Endodermal cell (in vitro differentiated cells): ENCODE results near the gene CTTN. TPM values are rescaled to one million over a fixed set of nuclear protein-coding genes. Genes with fewer than 3 reads are reported as not detected.
A peak's percentile ranks its signal among the peaks of the same experiment; 100 is the strongest.

Experiments used
- DNase-seq: peaks from one replicate; pipeline ENCODE4 v3.0.0-alpha.2; 2017
- H3K27ac ChIP-seq: 2 replicates; pipeline ENCODE4 v1.5.1; 2013; ENCODE audit warnings: mild to moderate bottlenecking, low read depth, low read length, moderate library complexity
- H3K27me3 ChIP-seq: 2 replicates; pipeline ENCODE4 v1.6.1; 2013; ENCODE audit warnings: mild to moderate bottlenecking, low read length, moderate library complexity; ENCODE audit not compliant: insufficient read depth, control insufficient read depth, poor library complexity, severe bottlenecking
- H3K36me3 ChIP-seq: 2 replicates; pipeline ENCODE4 v1.7.0; 2013; ENCODE audit warnings: mild to moderate bottlenecking, low read length, moderate library complexity; ENCODE audit not compliant: control insufficient read depth, insufficient read depth
- H3K4me1 ChIP-seq: one replicate; pipeline ENCODE4 v1.7.0; 2013; ENCODE audit warnings: low read length; ENCODE audit not compliant: control insufficient read depth, insufficient read depth
- H3K4me3 ChIP-seq: 2 replicates; pipeline ENCODE4 v1.5.1; 2013; ENCODE audit warnings: mild to moderate bottlenecking, low read length, moderate library complexity
- H3K9ac ChIP-seq: 2 replicates; pipeline ENCODE4 v1.6.1; 2013; ENCODE audit warnings: mild to moderate bottlenecking, low read length, moderate library complexity; ENCODE audit not compliant: poor library complexity, severe bottlenecking; ENCODE audit errors: extremely low read depth
- H3K9me3 ChIP-seq: 2 replicates; pipeline ENCODE4 v1.6.1; 2013; ENCODE audit warnings: mild to moderate bottlenecking, low read length, moderate library complexity; ENCODE audit not compliant: control insufficient read depth
- H3K27ac Mint-ChIP-seq: 2 replicates; pipeline ENCODE4 v1.8.0; 2020; ENCODE audit warnings: mixed read lengths
- H3K27me3 Mint-ChIP-seq: 2 replicates; pipeline ENCODE4 v1.8.0; 2021; ENCODE audit warnings: mild to moderate bottlenecking, mixed read lengths; ENCODE audit not compliant: insufficient read depth
- H3K36me3 Mint-ChIP-seq: 2 replicates; pipeline ENCODE4 v1.8.0; 2020; ENCODE audit warnings: low read depth, mixed read lengths
- H3K4me1 Mint-ChIP-seq: 2 replicates; pipeline ENCODE4 v1.8.0; 2020; ENCODE audit warnings: mixed read lengths
- H3K4me3 Mint-ChIP-seq: 2 replicates; pipeline ENCODE4 v1.8.0; 2020; ENCODE audit warnings: mild to moderate bottlenecking, moderate library complexity, mixed read lengths
- H3K9me3 Mint-ChIP-seq: 2 replicates; pipeline ENCODE4 v1.8.0; 2020; ENCODE audit warnings: mild to moderate bottlenecking, mixed read lengths
- WGBS, 2 experiments: methylation state at CpG; one replicate each; pipeline versions ENCODE4 v1.1.5 to v1.1.7; 2013; ENCODE audit warnings: missing lambda C conversion rate in 2 of 2, mixed read lengths in 1 of 2; ENCODE audit not compliant: insufficient coverage in 1 of 2, insufficient read length in 1 of 2; 5-methylcytosine and 5-hydroxymethylcytosine counted together
- total RNA-seq, 2 donors: library from RNA; stranded (reverse); fragmentation: NEBNext Ultra II Directional in 1 of 2; extraction: Animal tissue kit (Norgen Biotek cat#: 25700) in 1 of 2; gene quantifications; 2 replicates in 1 of 2; 3 replicates in 1 of 2; pipeline ENCODE4 v1.2.1, GENCODE V29; 2021
- TF ChIP-seq, protein P1 (sequence below): fragments of 200-600 bp; sonication (generic); conservative IDR thresholded peaks from 2 replicates; pipeline ENCODE4 v1.5.0; 2021; ENCODE audit warnings: antibody characterized with exemption, mild to moderate bottlenecking

The CTTN gene
- total RNA-seq, 2 donors from 2014 or later, result 282 to 283 TPM

DNA sequence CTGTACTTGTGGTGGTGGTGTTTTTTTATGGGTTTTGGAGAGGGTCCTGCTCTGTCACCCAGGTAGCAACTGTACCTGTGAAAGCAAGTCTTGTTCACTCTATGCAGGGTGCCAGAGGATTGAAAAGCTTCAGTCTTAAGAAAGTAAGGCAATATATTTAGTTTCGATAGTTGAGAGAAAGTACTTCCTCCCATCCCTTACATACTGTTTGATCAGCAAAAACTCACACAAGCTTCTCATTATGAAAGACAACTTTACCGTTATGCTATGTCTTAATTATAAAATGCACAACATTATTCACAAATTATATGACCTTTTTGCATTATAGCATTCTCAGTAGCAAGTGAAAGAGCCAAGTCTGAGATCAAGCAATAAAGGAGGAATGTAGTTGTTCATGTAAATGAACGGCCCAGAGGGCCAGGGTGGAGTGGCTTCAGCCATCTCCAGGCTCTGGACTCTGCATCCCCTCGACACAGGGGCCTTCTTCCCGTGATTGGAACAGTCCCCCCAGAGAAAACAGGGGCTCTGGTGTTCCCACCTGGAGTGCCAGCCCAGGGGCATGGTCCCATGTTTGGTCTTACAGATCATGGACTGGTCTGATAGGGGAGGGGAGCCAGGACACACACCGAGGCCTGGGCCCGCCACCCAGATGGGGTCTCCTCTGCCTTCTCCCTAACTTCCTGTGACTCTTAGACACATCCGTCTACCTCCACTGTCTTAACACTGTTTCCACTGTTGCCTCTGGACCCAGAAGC, 38.7 kb upstream of the CTTN start:
- WGBS, 2 experiments, result 93 to 99% methylated on average over 3 to 8 of the region's 8 CpGs
- Histone ChIP-seq H3K9ac (no peak overlapping the region), H3K27me3 (no peaks in the 10 kb centered on the region), H3K9me3 (no peaks in the 10 kb centered on the region), H3K27ac (no peak overlapping the region), H3K4me1 (no peaks in the 10 kb centered on the region), H3K36me3 (peaks cover 97% of the 10 kb centered on the region), H3K4me3 (no peak overlapping the region)
- TF ChIP-seq, protein P1, sequence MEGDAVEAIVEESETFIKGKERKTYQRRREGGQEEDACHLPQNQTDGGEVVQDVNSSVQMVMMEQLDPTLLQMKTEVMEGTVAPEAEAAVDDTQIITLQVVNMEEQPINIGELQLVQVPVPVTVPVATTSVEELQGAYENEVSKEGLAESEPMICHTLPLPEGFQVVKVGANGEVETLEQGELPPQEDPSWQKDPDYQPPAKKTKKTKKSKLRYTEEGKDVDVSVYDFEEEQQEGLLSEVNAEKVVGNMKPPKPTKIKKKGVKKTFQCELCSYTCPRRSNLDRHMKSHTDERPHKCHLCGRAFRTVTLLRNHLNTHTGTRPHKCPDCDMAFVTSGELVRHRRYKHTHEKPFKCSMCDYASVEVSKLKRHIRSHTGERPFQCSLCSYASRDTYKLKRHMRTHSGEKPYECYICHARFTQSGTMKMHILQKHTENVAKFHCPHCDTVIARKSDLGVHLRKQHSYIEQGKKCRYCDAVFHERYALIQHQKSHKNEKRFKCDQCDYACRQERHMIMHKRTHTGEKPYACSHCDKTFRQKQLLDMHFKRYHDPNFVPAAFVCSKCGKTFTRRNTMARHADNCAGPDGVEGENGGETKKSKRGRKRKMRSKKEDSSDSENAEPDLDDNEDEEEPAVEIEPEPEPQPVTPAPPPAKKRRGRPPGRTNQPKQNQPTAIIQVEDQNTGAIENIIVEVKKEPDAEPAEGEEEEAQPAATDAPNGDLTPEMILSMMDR, result no peak
- H3K27me3 Mint-ChIP-seq, result no peaks in the 10 kb centered on the region
- no peak overlapping the region for H3K4me3 Mint-ChIP-seq
- no peaks in the 10 kb centered on the region for H3K9me3 Mint-ChIP-seq
- peak; percentile 4 for DNase-seq
- H3K4me1 Mint-ChIP-seq, result no peaks in the 10 kb centered on the region
- H3K36me3 Mint-ChIP-seq, result peaks cover 81% of the 10 kb centered on the region
- H3K27ac Mint-ChIP-seq, result peak overlapping the region; percentile 21

DNA sequence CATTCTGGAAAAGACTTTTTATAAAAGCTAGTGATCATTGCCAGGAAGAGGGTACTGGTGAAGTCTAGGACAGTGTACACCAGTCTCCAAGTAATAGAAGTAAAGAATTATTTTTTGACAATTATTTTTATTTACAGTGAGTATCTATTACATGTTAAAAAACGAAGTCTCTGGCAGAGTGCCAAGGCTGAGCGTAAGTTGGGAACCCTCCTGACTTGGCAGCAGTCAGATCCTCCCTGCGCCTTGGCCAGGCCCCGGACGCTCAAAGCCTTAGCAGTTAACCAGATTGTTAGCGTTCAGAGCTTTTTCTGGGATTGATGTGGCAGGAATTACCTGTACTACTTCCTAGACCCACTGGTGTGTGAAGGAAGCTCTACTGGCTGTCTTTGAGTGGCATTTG, 38.1 kb upstream of the CTTN start:
- Histone ChIP-seq H3K9me3 (no peaks in the 10 kb centered on the region), H3K9ac (no peak overlapping the region)
- H3K27ac Mint-ChIP-seq, result no peak overlapping the region

DNA sequence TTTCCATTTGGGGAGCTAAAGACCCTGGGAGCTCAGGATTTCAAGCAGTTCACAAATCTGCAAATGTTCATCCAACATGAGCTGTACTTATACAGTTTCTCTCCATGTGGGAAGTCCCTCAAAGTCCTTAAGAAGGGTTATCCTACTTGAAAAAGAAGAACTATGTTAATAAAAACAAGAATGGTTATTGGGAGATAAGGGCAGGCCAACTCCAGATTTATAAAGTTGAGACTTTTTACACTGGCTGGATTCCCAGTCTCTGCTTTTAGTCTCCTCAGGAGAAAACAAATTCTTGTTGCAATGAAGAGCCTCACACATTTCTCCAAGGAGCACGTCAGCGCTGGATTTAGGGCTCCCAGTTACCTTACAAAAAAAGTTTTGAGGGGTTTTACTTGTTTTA, 34.2 kb upstream of the CTTN start:
- 100% methylated on average over 2 of the region's 2 CpGs for WGBS, 2 experiments
- Mint-ChIP-seq H3K4me3 (no peak overlapping the region), H3K4me1 (no peaks in the 10 kb centered on the region), H3K27me3 (no peaks in the 10 kb centered on the region), H3K36me3 (peaks cover 74% of the 10 kb centered on the region), H3K9me3 (no peaks in the 10 kb centered on the region), H3K27ac (no peak overlapping the region)
- H3K4me3 ChIP-seq, result no peak overlapping the region
- H3K27ac ChIP-seq, result no peak overlapping the region
- TF ChIP-seq, protein P1, result no peak
- no peaks in the 10 kb centered on the region for H3K27me3 ChIP-seq
- H3K36me3 ChIP-seq, result peaks cover 98% of the 10 kb centered on the region
- H3K9ac ChIP-seq, result no peak overlapping the region
- no peaks in the 10 kb centered on the region for H3K4me1 ChIP-seq
- peak; percentile 9 for DNase-seq
- H3K9me3 ChIP-seq, result no peaks in the 10 kb centered on the region

More for the DNA sequence above, 38.1 kb upstream of the CTTN start:
- 93 to 96% methylated on average over 6 of the region's 6 CpGs for WGBS, 2 experiments
- no peak overlapping the region for H3K4me3 Mint-ChIP-seq
- Histone ChIP-seq H3K4me1 (no peaks in the 10 kb centered on the region), H3K36me3 (peaks cover 99% of the 10 kb centered on the region), H3K27me3 (no peaks in the 10 kb centered on the region), H3K4me3 (no peak overlapping the region), H3K27ac (no peak overlapping the region)
- no peaks in the 10 kb centered on the region for H3K27me3 Mint-ChIP-seq
- no peaks in the 10 kb centered on the region for H3K4me1 Mint-ChIP-seq
- TF ChIP-seq, protein P1, result no peak
- peaks cover 81% of the 10 kb centered on the region for H3K36me3 Mint-ChIP-seq
- peak; percentile 17 for DNase-seq
- H3K9me3 Mint-ChIP-seq, result no peaks in the 10 kb centered on the region
